Measurements from ENCODE around the gene BCL2L12.
A peak's percentile ranks its signal among the peaks of the same experiment; 100 is the strongest.
"Not testable (repeated sequence)": the region's sequence is repeated elsewhere in the genome, so short reads cannot be mapped to it uniquely, and the experiment has no call there.

The BCL2L12 gene, protein sequence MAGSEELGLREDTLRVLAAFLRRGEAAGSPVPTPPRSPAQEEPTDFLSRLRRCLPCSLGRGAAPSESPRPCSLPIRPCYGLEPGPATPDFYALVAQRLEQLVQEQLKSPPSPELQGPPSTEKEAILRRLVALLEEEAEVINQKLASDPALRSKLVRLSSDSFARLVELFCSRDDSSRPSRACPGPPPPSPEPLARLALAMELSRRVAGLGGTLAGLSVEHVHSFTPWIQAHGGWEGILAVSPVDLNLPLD

DNA sequence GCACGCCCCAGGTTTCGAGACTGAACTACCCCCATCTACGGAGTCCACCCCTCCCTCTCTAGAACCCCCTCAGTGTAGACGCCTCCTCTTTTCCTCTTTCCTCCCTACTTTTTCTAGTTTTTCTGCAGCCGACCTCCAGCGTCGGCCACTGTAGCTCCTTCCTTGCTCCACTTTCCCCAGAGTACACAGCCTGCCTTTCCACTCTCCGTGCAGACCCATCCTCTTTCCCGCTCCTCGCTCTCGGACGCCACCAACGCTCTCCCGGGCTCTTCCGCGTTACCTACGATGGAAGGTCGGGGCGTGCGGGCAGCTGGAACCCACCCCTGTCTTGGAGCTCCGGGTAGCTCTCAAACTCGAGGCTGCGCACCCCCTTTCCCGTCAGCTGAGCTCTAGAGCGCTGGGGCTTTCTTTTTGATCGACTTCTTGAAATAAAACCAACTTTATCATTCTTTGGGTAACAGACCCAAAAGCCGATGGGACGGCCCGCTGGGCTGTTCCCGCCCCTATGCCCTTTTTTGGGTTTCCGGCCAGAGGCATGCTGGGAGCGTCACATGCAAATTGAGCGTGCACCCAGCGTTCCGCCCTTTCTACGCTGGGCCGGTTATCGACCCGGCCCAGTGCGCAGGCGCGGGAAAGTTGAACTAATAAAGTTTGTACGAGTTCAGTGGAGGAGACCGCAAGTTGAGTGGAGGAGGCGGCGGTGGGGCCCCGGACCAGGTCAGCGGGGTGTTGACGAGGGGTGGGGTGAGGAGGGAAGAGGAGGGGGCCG is at the start of gene BCL2L12, which contains the start of gene IRF3:
Gene BCL2L12, plus strand, starts transcription at position 583 of the 769 bp plus-strand sequence. CDS start 760 bp downstream, outside the sequence.
Gene IRF3, minus strand, starts transcription at position 507 of the 769 bp plus-strand sequence. CDS start 1,019 bp downstream, outside the sequence.
- CTCF ChIA-PET = interaction anchor here (1.0 to 1.5 kb wide), 3 partner anchors 13 to 95 kb away, joined by 3 to 4 read pairs (median 4); no protein-coding TSS in a partner anchor
- TF ChIP-seq SUZ12 (IDR thresholded peaks at IDR 0.05) (no peak), TARDBP (IDR thresholded peaks at IDR 0.05) (no peak), L3MBTL2 (conservative IDR thresholded peaks at IDR 0.05) (peak; percentile 16; the same call in 1 of the 2 replicates)
- TF ChIP-seq, protein P1, sequence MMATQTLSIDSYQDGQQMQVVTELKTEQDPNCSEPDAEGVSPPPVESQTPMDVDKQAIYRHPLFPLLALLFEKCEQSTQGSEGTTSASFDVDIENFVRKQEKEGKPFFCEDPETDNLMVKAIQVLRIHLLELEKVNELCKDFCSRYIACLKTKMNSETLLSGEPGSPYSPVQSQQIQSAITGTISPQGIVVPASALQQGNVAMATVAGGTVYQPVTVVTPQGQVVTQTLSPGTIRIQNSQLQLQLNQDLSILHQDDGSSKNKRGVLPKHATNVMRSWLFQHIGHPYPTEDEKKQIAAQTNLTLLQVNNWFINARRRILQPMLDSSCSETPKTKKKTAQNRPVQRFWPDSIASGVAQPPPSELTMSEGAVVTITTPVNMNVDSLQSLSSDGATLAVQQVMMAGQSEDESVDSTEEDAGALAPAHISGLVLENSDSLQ (IDR thresholded peaks at IDR 0.05) = no peak
- peak; percentile 92 for DNase-seq (ENCODE audit: extremely low spot score)
- POLR2A ChIA-PET = interaction anchor here (0.7 to 5.2 kb wide), 8 partner anchors 10 to 605 kb away, joined by 3 to 57 read pairs (median 4); partner anchors contain the start of genes PRMT1, RRAS and SCAF1

DNA sequence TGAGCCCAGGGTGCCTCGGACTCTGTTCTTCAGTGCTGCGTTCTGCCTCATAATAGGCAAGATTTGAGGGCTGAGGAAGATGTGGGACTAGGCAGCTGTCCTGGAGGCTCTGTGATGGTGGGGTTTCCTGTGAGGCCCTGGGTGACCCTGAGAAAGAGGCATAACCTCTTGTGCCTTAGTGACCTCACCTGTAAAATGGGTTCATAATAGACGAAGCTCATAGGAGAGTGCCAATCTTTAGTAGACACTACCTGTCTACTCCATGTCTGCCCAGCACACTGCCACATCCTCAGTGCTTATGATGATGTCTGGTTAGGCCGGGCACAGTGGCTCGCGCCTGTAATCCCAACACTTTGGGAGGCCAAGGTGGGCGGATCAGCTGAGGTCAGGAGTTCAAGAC is 49.2 kb upstream of the BCL2L12 start:
- TF ChIP-seq ELF4 (IDR thresholded peaks at IDR 0.05) (no peak), CTBP1 (IDR thresholded peaks at IDR 0.05; ENCODE audit: borderline replicate concordance) (no peak), BHLHE40 (IDR thresholded peaks at IDR 0.05; ENCODE audit: borderline replicate concordance) (no peak), L3MBTL2 (conservative IDR thresholded peaks at IDR 0.05) (no peak), FOXK2 (IDR thresholded peaks at IDR 0.05) (no peak), ZNF384 (IDR thresholded peaks at IDR 0.05) (no peak), LEF1 (IDR thresholded peaks at IDR 0.05; ENCODE audit: borderline replicate concordance) (no peak), FOXM1 (IDR thresholded peaks at IDR 0.05; ENCODE audit: borderline replicate concordance) (no peak), NFRKB (IDR thresholded peaks at IDR 0.05) (no peak), HDGF (IDR thresholded peaks at IDR 0.05; ENCODE audit: borderline replicate concordance) (no peak), SUZ12 (IDR thresholded peaks at IDR 0.05) (no peak), ARNT (IDR thresholded peaks at IDR 0.05) (no peak), SP1 (IDR thresholded peaks at IDR 0.05) (no peak), TARDBP (IDR thresholded peaks at IDR 0.05) (no peak), FOXA1 (IDR thresholded peaks at IDR 0.05) (no peak)
- TF ChIP-seq, protein P1 (IDR thresholded peaks at IDR 0.05) = no peak
- POLR2A ChIA-PET = no interaction called here
- CTCF ChIA-PET = interaction anchor here (0.6 kb wide), 1 partner anchor 322 kb away, joined by 8 read pairs; no protein-coding TSS in a partner anchor
- DNase-seq (ENCODE audit: extremely low spot score) = no peak

DNA sequence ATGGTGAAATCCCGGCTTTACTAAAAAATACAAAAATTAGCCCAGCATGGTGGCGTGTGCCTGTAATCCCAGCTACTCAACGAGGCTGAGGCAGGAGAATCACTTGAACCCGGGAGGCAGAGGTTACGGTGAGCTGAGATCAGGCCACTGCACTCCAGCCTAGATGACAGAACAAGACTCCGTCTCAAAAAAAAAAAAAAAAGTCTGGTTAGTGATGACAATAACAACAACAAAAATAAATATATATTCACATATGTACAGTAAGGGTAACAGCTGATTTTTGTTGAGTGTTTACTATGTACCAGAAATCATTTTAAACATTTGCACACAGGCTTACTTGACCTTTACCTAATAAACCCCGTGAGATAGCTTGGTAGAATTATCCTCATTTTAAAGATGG is 48.8 kb upstream of the BCL2L12 start:
- TF ChIP-seq SP1 (IDR thresholded peaks at IDR 0.05) (no peak), ARNT (IDR thresholded peaks at IDR 0.05) (no peak), NFRKB (IDR thresholded peaks at IDR 0.05) (no peak), LEF1 (IDR thresholded peaks at IDR 0.05; ENCODE audit: borderline replicate concordance) (no peak), TARDBP (IDR thresholded peaks at IDR 0.05) (no peak), BHLHE40 (IDR thresholded peaks at IDR 0.05; ENCODE audit: borderline replicate concordance) (no peak)
- ChIA-PET CTCF (no interaction called here), POLR2A (no interaction called here)
- no peak for DNase-seq (ENCODE audit: extremely low spot score)

DNA sequence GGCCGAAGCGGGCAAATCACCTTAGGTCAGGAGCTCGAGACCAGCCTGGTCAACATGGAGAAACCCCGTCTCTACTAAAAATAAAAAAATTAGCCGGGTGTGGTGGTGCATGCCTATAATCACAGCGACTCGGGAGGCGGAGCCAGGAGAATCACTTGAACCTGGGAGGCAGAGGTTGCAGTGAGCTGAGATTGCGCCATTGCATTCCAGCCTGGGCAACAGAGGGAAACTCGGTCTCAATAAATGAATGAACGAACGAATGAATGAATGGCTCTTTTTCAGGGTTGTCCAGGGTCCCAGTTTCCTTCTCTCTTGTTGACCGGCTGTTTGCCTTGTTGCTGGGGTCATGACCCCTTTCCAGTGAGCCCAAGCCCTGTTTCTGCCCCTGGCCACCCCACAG is 47.9 kb upstream of the BCL2L12 start:
- DNase-seq (ENCODE audit: extremely low spot score); CTCF ChIA-PET: not testable (repeated sequence)
- POLR2A ChIA-PET = interaction anchor here (1.0 to 1.6 kb wide), 2 partner anchors 23 to 38 kb away, joined by 3 read pairs; partner anchors contain the start of gene NOSIP

DNA sequence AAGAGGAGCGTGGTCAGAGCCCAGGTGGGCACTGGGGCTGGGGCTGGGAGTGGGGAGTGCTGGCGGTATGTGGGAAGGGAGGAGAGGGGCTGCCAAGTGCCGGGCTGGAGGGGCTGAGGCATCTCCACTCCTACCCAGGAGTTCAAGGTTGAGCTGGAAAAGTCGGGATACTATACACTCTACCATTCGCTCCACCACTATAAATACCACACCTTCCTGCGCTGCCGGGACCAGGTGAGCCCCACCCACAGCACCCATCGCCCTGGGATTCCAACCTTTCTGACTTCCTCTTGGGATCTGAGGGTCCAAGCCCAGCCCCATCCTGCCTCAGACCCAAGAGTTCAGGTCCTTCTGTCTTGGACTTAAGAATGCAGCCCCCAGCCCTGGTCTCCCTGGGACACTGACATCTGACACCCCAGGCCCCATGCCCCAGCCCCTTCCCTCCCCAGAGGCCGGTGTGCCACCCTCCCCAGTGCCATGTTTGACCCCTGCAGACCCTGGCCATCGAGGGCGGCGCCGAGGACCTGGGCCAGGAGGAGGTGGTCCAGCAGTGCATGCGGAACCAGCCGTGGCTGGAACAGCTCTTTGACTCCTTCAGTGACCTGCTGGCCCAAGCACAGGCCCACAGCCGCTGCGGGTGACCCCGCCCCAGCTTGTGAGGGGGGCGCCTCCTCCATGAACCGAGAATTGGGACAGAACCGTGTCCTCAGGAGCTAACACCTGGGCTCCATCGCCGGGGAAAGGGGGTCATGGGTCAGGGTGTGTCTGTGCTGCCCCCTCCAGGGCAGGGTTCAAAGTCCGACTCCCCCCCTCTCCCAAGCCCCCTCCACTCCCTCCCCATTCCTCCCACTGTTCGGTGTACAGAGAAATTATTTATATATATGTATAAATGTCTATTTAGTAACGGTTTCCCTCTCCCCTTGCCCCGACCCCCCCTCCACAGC is 40.5 kb upstream of the BCL2L12 start:
- POLR2A ChIA-PET = interaction anchor here (1.0 kb wide), 1 partner anchor 15 kb away, joined by 4 read pairs; the partner anchor contains the start of gene RRAS
- DNase-seq (ENCODE audit: extremely low spot score) = no peak
- CTCF ChIA-PET = no interaction called here
- no peak for TF ChIP-seq TARDBP (IDR thresholded peaks at IDR 0.05)
- no peak for TF ChIP-seq ELF4 (IDR thresholded peaks at IDR 0.05)
- no peak for TF ChIP-seq FOXK2 (IDR thresholded peaks at IDR 0.05)
- TF ChIP-seq BHLHE40 (IDR thresholded peaks at IDR 0.05; ENCODE audit: borderline replicate concordance) = no peak
- no peak for TF ChIP-seq ZNF384 (IDR thresholded peaks at IDR 0.05)
- no peak for TF ChIP-seq FOXM1 (IDR thresholded peaks at IDR 0.05; ENCODE audit: borderline replicate concordance)
- TF ChIP-seq SUZ12 (IDR thresholded peaks at IDR 0.05) = no peak
- no peak for TF ChIP-seq HDGF (IDR thresholded peaks at IDR 0.05; ENCODE audit: borderline replicate concordance)
- no peak for TF ChIP-seq LEF1 (IDR thresholded peaks at IDR 0.05; ENCODE audit: borderline replicate concordance)
- TF ChIP-seq FOXA1 (IDR thresholded peaks at IDR 0.05) = no peak
- no peak for TF ChIP-seq NFRKB (IDR thresholded peaks at IDR 0.05)

DNA sequence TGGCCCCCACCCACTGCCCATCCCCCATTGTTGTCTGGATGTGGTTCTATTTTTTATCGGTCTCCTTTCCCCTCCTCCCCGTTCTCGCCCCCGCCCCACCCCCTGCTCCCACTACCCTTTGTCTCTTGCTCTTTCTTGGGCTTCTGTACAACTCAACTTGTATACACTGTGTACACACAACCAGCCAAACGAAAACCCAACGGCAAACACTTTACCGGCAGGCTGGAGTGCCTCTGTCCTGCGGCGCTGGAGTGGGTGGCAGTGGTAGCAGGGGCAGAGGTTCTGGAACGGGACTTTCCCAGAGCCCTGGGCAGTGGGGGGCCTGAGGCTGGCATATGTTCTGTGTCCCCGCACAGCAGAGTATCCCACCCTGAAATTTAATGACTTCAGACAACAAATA is 39.5 kb upstream of the BCL2L12 start:
- ChIA-PET CTCF (no interaction called here), POLR2A (no interaction called here)

More for the DNA sequence above, 39.5 kb upstream of the BCL2L12 start:
- TF ChIP-seq SUZ12 (IDR thresholded peaks at IDR 0.05) (no peak), FOXK2 (IDR thresholded peaks at IDR 0.05) (no peak), ZNF384 (IDR thresholded peaks at IDR 0.05) (no peak), HDGF (IDR thresholded peaks at IDR 0.05; ENCODE audit: borderline replicate concordance) (no peak), NFRKB (IDR thresholded peaks at IDR 0.05) (no peak), ELF4 (IDR thresholded peaks at IDR 0.05) (no peak), SP1 (IDR thresholded peaks at IDR 0.05) (no peak), TARDBP (IDR thresholded peaks at IDR 0.05) (no peak), FOXM1 (IDR thresholded peaks at IDR 0.05; ENCODE audit: borderline replicate concordance) (no peak), FOXA1 (IDR thresholded peaks at IDR 0.05) (no peak), LEF1 (IDR thresholded peaks at IDR 0.05; ENCODE audit: borderline replicate concordance) (no peak)
- no peak for DNase-seq (ENCODE audit: extremely low spot score)
